ENCODE measurements around the gene PDGFA.

GRCh38 chr7:461453-462172 lies 58.0 kb downstream of the PDGFA start:
- TF ChIP-seq CTCF (conservative IDR thresholded peaks at IDR 0.05; ENCODE audit: low read depth, low read length) (no peak), EZH2 (IDR thresholded peaks at IDR 0.05; ENCODE audit: low read length, unreplicated experiment) (no peak), EZH2phosphoT487 (IDR thresholded peaks at IDR 0.05; ENCODE audit: borderline replicate concordance, low read length) (no peak)

Measured in PC-3 (cell line).